DND-41 (cell line): ENCODE results near the gene MUC2.

Experiments
- ATAC-seq: fragments of 200-7000 bp; cut with Tn5 transposase; 3 replicates; pipeline ENCODE4 v1.9.1; 2021; ENCODE audit warnings: low read depth; ENCODE audit not compliant: insufficient read depth
- DNase-seq: peaks from one replicate; pipeline ENCODE4 v3.0.0-alpha.2; 2020
- H2AFZ ChIP-seq: 2 replicates; pipeline ENCODE4 v1.6.0; 2012; ENCODE audit warnings: low read depth, low read length
- H3K27ac ChIP-seq: 2 replicates; pipeline ENCODE4 v1.5.1; 2012; ENCODE audit warnings: low read length, inconsistent platforms
- H3K27me3 ChIP-seq: fragments of 200-600 bp; sonication (generic); 2 replicates; pipeline ENCODE4 v1.6.0; 2012; ENCODE audit warnings: low read length, mild to moderate bottlenecking, inconsistent platforms; ENCODE audit not compliant: insufficient read depth, poor library complexity
- H3K36me3 ChIP-seq: 2 replicates; pipeline ENCODE4 v1.5.1; 2012; ENCODE audit warnings: low read length, inconsistent platforms; ENCODE audit not compliant: insufficient read depth
- H3K4me1 ChIP-seq: 2 replicates; pipeline ENCODE4 v1.5.1; 2012; ENCODE audit warnings: mild to moderate bottlenecking, low read length; ENCODE audit not compliant: insufficient read depth
- H3K4me2 ChIP-seq: 2 replicates; pipeline ENCODE4 v1.6.0; 2012; ENCODE audit warnings: mild to moderate bottlenecking, moderate library complexity, low read length, inconsistent platforms; ENCODE audit not compliant: insufficient read depth
- H3K4me3 ChIP-seq, 2 experiments: fragments of 200-600 bp in 1 of 2; shearing (Covaris generic) in 1 of 2; 2 replicates each; pipeline ENCODE4 v1.5.1; 2012 to 2016; ENCODE audit warnings: inconsistent platforms in 2 of 2, low read length in 2 of 2, mild to moderate bottlenecking in 2 of 2, low read depth in 1 of 2, moderate library complexity in 1 of 2
- H3K79me2 ChIP-seq: 2 replicates; pipeline ENCODE4 v1.6.0; 2012; ENCODE audit warnings: low read length, inconsistent platforms; ENCODE audit not compliant: insufficient read depth
- H3K9ac ChIP-seq: 2 replicates; pipeline ENCODE4 v1.6.0; 2012; ENCODE audit warnings: low read depth, mild to moderate bottlenecking, inconsistent platforms, low read length, moderate library complexity
- H3K9me3 ChIP-seq: 2 replicates; pipeline ENCODE4 v1.5.1; 2012; ENCODE audit warnings: low read length, moderate library complexity, mild to moderate bottlenecking, inconsistent platforms; ENCODE audit not compliant: insufficient read depth, severe bottlenecking
- H4K20me1 ChIP-seq: 2 replicates; pipeline ENCODE4 v1.6.0; 2012; ENCODE audit warnings: low read length; ENCODE audit not compliant: insufficient read depth
- EZH2 ChIP-seq: IDR thresholded peaks from 3 replicates; pipeline ENCODE4 v1.6.1; 2012; ENCODE audit warnings: borderline replicate concordance, low read depth, mild to moderate bottlenecking, moderate library complexity, low read length, inconsistent platforms; ENCODE audit not compliant: severe bottlenecking
- TF ChIP-seq, protein P1 (sequence below): IDR thresholded peaks from 2 replicates; pipeline ENCODE4 v1.5.1; 2012; ENCODE audit warnings: borderline replicate concordance, low read length, moderate library complexity, mild to moderate bottlenecking; ENCODE audit not compliant: poor library complexity, severe bottlenecking; ENCODE audit errors: extremely low read depth

MUC2 gene

GRCh38 chr11:1049071-1049405, 25.6 kb upstream of the MUC2 start:
- Histone ChIP-seq H3K27me3 (no peaks in the 10 kb centered on the region), H3K9me3 (no peaks in the 10 kb centered on the region), H3K4me2 (no peak overlapping the region), H3K79me2 (no peaks in the 10 kb centered on the region), H3K36me3 (no peaks in the 10 kb centered on the region), H4K20me1 (no peaks in the 10 kb centered on the region; the same call in 1 of the 2 replicates), H2AFZ (no peak overlapping the region), H3K27ac (no peak overlapping the region), H3K4me3 (no peak overlapping the region), H3K9ac (no peak overlapping the region), H3K4me1 (0 out of 2 replicates have a peak, but pooled peaks cover 5% of the 10 kb centered on the region)
- no peak for ATAC-seq
- TF ChIP-seq EZH2: no peak
- TF ChIP-seq, protein P1, sequence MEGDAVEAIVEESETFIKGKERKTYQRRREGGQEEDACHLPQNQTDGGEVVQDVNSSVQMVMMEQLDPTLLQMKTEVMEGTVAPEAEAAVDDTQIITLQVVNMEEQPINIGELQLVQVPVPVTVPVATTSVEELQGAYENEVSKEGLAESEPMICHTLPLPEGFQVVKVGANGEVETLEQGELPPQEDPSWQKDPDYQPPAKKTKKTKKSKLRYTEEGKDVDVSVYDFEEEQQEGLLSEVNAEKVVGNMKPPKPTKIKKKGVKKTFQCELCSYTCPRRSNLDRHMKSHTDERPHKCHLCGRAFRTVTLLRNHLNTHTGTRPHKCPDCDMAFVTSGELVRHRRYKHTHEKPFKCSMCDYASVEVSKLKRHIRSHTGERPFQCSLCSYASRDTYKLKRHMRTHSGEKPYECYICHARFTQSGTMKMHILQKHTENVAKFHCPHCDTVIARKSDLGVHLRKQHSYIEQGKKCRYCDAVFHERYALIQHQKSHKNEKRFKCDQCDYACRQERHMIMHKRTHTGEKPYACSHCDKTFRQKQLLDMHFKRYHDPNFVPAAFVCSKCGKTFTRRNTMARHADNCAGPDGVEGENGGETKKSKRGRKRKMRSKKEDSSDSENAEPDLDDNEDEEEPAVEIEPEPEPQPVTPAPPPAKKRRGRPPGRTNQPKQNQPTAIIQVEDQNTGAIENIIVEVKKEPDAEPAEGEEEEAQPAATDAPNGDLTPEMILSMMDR: no peak
- DNase-seq: no peak

DNA sequence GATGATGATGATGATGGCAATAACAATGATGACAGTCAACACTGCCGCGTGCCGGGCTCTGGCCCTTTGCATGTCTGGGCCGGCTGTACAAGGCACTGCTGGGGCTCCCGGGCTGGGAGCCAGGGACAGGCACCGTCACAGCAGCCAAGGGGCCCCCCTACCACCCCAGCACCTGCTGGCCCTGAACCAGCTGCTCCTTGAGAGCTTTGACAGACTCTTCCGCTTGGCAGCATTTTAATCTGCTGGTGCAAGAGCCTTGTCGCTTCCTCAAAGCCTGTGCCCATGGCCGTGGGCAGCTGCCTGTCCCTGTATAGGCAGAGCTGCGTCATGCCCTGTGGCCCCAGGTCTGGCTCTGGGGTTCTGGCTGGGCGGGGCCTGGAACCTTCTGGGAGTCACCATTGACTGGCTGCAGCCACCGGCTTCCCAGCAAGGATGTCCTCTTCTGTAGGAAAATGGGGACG, 25.2 kb upstream of the MUC2 start:
- Histone ChIP-seq H2AFZ (no peak overlapping the region), H4K20me1 (no peaks in the 10 kb centered on the region; the same call in 1 of the 2 replicates), H3K4me3 (no peak overlapping the region), H3K4me1 (0 out of 2 replicates have a peak, but pooled peaks cover 5% of the 10 kb centered on the region), H3K27ac (no peak overlapping the region), H3K4me2 (no peak overlapping the region), H3K36me3 (no peaks in the 10 kb centered on the region), H3K9ac (no peak overlapping the region), H3K9me3 (no peaks in the 10 kb centered on the region), H3K27me3 (no peaks in the 10 kb centered on the region), H3K79me2 (no peaks in the 10 kb centered on the region)
- TF ChIP-seq, protein P1: no peak
- no peak for TF ChIP-seq EZH2
- DNase-seq (no peak), ATAC-seq (no peak)

DNA sequence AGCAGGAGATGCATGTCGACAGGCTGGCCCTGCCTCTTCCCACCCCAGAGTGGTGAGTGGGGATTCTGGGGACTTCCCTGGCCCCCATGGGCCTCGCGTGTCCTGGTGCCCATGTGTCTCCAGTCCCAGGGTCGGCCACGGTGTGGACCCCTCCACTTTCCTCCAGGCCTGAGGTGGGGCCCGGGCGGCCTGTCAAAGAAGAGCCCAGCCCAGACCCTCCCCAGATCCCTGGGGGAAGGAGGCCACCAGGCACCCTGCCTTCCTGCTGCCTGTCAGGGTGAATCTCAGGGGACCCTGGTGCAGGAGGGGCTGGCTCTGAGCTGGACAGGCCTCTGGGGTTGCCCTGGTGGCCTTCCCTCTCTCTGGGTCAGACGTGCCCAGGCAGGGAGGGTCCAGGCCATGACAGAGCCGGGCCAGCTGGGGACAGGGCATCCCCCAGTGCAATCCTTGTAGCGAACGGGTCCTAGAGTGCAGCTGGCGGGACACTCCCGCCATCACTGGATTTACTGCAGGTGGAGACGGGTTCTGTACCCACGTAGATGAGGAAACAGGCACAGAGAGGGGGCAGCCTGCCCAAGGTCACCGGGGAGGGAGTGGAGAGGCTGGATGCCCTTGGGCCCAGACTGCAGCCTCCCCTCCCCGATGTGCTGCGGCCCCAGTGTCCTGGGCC, 24.6 kb upstream of the MUC2 start:
- Histone ChIP-seq H4K20me1 (no peaks in the 10 kb centered on the region; the same call in 1 of the 2 replicates), H3K4me3 (no peak overlapping the region), H3K27me3 (no peaks in the 10 kb centered on the region), H3K9ac (no peak overlapping the region), H3K79me2 (no peaks in the 10 kb centered on the region), H3K27ac (no peak overlapping the region), H3K4me2 (no peak overlapping the region), H3K9me3 (no peaks in the 10 kb centered on the region), H3K36me3 (no peaks in the 10 kb centered on the region), H2AFZ (no peak overlapping the region), H3K4me1 (0 out of 2 replicates have a peak, but pooled peaks cover 5% of the 10 kb centered on the region)
- TF ChIP-seq, protein P1: no peak
- no peak for TF ChIP-seq EZH2
- ATAC-seq (no peak), DNase-seq (no peak)
